Activated T-helper 1 cell treated with anti-CD3 and anti-CD28 coated beads, Interleukin-12 subunit alpha, Interleukin-12 subunit beta, Interleukin-2, Interleukin-4 antibody, amounts not matched to agents 30 ng/mL and 10 ng/mL and 1 ng/mL, durations not matched to agents 14 hours and 24 hours and 36 hours (primary cell): ENCODE data around the gene OR2V1. TPM values are rescaled to one million over a fixed set of nuclear protein-coding genes. Genes with fewer than 3 reads are reported as not detected.
A peak's percentile ranks its signal among the peaks of the same experiment; 100 is the strongest.
"Not testable (repeated sequence)": the region's sequence is repeated elsewhere in the genome, so short reads cannot be mapped to it uniquely, and the experiment has no call there.

Source experiments
- DNase-seq: peaks from one replicate; pipeline ENCODE4 v3.0.0; 2021; ENCODE audit warnings: low spot score
- H3K27ac Mint-ChIP-seq: one replicate; pipeline ENCODE4 v1.8.0; 2021; ENCODE audit warnings: mild to moderate bottlenecking, mixed read lengths
- H3K27me3 Mint-ChIP-seq: one replicate; pipeline ENCODE4 v1.8.0; 2022; ENCODE audit warnings: mild to moderate bottlenecking, moderate library complexity, mixed read lengths; ENCODE audit not compliant: insufficient read depth
- H3K36me3 Mint-ChIP-seq: one replicate; pipeline ENCODE4 v1.8.0; 2021; ENCODE audit warnings: low read depth, mixed read lengths
- H3K4me1 Mint-ChIP-seq: one replicate; pipeline ENCODE4 v1.8.0; 2021; ENCODE audit warnings: low read depth, mixed read lengths
- H3K4me3 Mint-ChIP-seq: one replicate; pipeline ENCODE4 v1.8.0; 2021; ENCODE audit warnings: mild to moderate bottlenecking, moderate library complexity, mixed read lengths
- H3K9me3 Mint-ChIP-seq: one replicate; pipeline ENCODE4 v1.8.0; 2021; ENCODE audit warnings: mixed read lengths
- intact Hi-C: fragments of 100-400 bp; cut with micrococcal nuclease; formaldehyde crosslinking; loops from one replicate; pipeline ENCODE4 v1.15.1; 2024
- total RNA-seq: library from RNA; stranded (reverse); gene quantifications from 2 replicates; pipeline ENCODE4 v1.2.3, GENCODE V29; 2022

OR2V1 gene
- total RNA-seq, 1 donor from 2014 or later, result not detected

GRCh38 chr5:181166812-181167733 is 36.1 kb upstream of the OR2V1 start:
- H3K36me3 Mint-ChIP-seq, result peaks cover 2% of the 10 kb centered on the region
- H3K27ac Mint-ChIP-seq, result no peak overlapping the region
- H3K9me3 Mint-ChIP-seq, result no peaks in the 10 kb centered on the region

DNA sequence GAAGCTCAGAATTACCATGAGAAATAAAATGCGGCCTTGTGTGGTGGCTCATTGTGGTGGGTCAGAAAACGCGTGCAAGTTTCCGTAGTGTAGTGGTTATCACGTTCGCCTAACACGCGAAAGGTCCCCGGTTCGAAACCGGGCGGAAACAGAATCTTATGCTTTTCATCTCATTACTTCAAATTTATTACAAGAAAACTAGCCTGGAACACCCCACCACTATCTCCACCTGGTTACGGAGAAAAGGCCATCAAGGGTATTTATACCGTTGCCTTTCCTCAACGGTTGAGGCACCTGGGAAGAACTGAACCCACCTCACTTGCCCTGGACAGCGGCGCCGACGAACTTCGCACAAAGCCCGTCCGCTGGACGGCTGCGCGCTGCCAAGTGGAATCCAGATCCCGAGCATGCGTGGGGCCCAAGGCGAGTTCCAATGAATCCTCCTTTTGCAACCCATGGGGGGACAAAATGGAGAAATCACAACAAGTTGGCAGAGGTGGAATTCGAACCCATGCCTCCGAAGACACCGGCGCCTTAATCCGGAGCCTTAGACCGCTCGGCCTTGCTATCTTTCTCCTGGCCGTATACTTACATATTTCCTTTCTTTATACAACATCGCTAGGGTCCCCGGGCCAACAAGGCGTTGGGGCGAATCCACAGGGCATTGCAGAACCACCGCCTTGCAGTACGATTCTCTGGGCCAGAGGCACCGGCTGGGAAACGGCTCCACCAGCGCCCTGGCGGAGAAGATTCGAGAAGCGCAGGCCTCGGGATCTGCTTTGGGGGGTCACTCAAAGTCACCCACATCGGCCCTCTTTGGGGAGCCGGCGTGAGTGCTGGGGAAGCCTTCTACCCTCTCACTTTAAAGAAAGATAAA is 33.3 kb upstream of the OR2V1 start:
- no peak for DNase-seq
- peaks cover 28% of the 10 kb centered on the region for H3K27me3 Mint-ChIP-seq
- no peaks in the 10 kb centered on the region for H3K9me3 Mint-ChIP-seq
- H3K4me1 Mint-ChIP-seq, result peaks cover 61% of the 10 kb centered on the region
- intact Hi-C loops, result no loop called here
- peaks cover 2% of the 10 kb centered on the region for H3K36me3 Mint-ChIP-seq
- peak overlapping the region; percentile 57 for H3K4me3 Mint-ChIP-seq
- H3K27ac Mint-ChIP-seq, result peak overlapping the region; percentile 63

More at GRCh38 chr5:181166812-181167733, 36.1 kb upstream of the OR2V1 start:
- H3K27me3 Mint-ChIP-seq, result peaks cover 41% of the 10 kb centered on the region
- no peak overlapping the region for H3K4me3 Mint-ChIP-seq
- H3K4me1 Mint-ChIP-seq, result peaks cover 62% of the 10 kb centered on the region
- DNase-seq, result no peak
- intact Hi-C loops, result loop anchor here (5.0 kb wide), 1 partner anchor 115 kb away; no protein-coding TSS in a partner anchor

GRCh38 chr5:181163487-181164075 is 32.6 kb upstream of the OR2V1 start:
- peaks cover 57% of the 10 kb centered on the region for H3K4me1 Mint-ChIP-seq
- intact Hi-C loops, result no loop called here
- peaks cover 23% of the 10 kb centered on the region for H3K27me3 Mint-ChIP-seq
- peak overlapping the region; percentile 63 for H3K27ac Mint-ChIP-seq
- no peak for DNase-seq
- peak overlapping the region; percentile 57 for H3K4me3 Mint-ChIP-seq
- H3K9me3 Mint-ChIP-seq, result no peaks in the 10 kb centered on the region
- peaks cover 2% of the 10 kb centered on the region for H3K36me3 Mint-ChIP-seq

GRCh38 chr5:181161534-181162175 is 30.7 kb upstream of the OR2V1 start:
- intact Hi-C loops, result loop anchor here (1.0 to 2.0 kb wide), 2 partner anchors 12 to 45 kb away; no protein-coding TSS in a partner anchor
- peaks cover 2% of the 10 kb centered on the region for H3K36me3 Mint-ChIP-seq
- peak overlapping the region; percentile 53 for H3K4me3 Mint-ChIP-seq
- no peak for DNase-seq
- peaks cover 38% of the 10 kb centered on the region for H3K4me1 Mint-ChIP-seq
- peak overlapping the region; percentile 85 for H3K27ac Mint-ChIP-seq
- H3K27me3 Mint-ChIP-seq, result peaks cover 10% of the 10 kb centered on the region
- H3K9me3 Mint-ChIP-seq, result no peaks in the 10 kb centered on the region

- peak; percentile 45 for DNase-seq
- peak overlapping the region; percentile 85 for H3K27ac Mint-ChIP-seq
- not testable (repeated sequence) for H3K9me3 Mint-ChIP-seq, H3K36me3 Mint-ChIP-seq, H3K27me3 Mint-ChIP-seq
- peaks cover 34% of the 10 kb centered on the region for H3K4me1 Mint-ChIP-seq
- peak overlapping the region; percentile 53 for H3K4me3 Mint-ChIP-seq
- intact Hi-C loops, result loop anchor here (1.0 to 2.0 kb wide), 2 partner anchors 12 to 46 kb away; no protein-coding TSS in a partner anchor
Measured at GRCh38 chr5:181160755-181161533, 30.0 kb upstream of the OR2V1 start.

DNA sequence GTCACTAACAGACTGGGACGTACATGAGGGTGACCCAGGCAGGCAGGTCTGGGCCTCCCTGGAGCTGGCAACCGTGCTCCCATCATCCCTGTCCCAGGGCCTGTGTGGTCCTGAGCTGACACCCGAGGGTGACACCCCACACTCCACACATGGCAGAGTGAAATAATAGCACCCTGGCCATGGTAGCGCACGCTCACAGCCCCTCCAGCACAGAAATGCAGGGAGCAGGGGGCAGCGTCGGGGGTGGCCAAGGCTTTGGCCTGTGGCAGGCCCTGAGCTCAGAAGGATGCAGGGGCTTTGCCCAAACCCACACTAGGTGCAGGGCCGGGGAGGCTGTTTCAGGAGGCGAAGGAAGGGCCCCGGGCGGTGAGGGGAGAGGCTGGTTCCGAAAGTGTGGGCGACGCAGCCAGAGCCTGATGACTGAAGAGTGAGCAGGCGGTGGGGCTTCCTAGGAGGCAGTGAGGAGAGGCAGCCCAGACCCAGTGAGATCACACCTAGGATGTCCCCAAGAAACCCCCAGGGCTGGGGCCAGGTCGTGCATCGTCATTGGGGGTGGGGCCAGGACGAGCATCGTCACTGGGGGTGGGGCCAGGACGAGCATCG is 29.3 kb upstream of the OR2V1 start:
- peaks cover 28% of the 10 kb centered on the region for H3K4me1 Mint-ChIP-seq
- intact Hi-C loops, result loop anchor here (2.0 kb wide), 1 partner anchor 47 kb away; no protein-coding TSS in a partner anchor

GRCh38 chr5:181159286-181160151 is 28.6 kb upstream of the OR2V1 start:
- H3K27me3 Mint-ChIP-seq, result peaks cover 4% of the 10 kb centered on the region

More for the DNA sequence above, 29.3 kb upstream of the OR2V1 start:
- Mint-ChIP-seq H3K9me3 (no peaks in the 10 kb centered on the region), H3K27me3 (peaks cover 4% of the 10 kb centered on the region), H3K4me3 (peak overlapping the region; percentile 45), H3K36me3 (peaks cover 2% of the 10 kb centered on the region), H3K27ac (peak overlapping the region; percentile 85)
- peak; percentile 69 for DNase-seq

DNA sequence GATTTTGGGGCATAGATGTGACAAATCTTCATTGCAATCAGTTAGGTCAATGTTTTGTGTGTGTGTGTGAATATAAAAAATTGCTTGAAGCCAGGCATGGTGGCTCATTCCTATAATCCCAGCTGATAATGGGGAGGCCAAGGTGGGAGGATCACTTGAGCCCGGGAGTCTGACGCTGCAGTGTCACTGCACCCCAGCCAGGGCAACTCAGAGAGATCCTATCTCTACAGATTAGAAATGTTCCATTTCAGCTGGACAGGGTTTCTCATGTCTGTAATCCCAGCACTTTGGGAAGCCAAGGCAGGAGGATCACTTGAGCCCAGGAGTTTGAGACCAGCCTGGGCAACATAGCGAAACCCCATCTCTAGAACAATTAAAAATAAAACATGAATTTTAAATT is 27.9 kb upstream of the OR2V1 start:
- Mint-ChIP-seq H3K9me3 (peaks cover 3% of the 10 kb centered on the region), H3K27ac (no peak overlapping the region), H3K4me3 (no peak overlapping the region), H3K27me3 (peaks cover 4% of the 10 kb centered on the region), H3K36me3 (peaks cover 2% of the 10 kb centered on the region), H3K4me1 (peaks cover 29% of the 10 kb centered on the region)
- no peak for DNase-seq
- intact Hi-C loops, result loop anchor here (1.0 to 5.0 kb wide), 7 partner anchors 25 to 375 kb away; partner anchors contain the start of genes MGAT1 and TRIM52

More at GRCh38 chr5:181159286-181160151, 28.6 kb upstream of the OR2V1 start:
- Mint-ChIP-seq H3K4me1 (peaks cover 27% of the 10 kb centered on the region), H3K9me3 (peaks cover 3% of the 10 kb centered on the region), H3K27ac (peak overlapping the region; percentile 95), H3K4me3 (peak overlapping the region; percentile 71), H3K36me3 (peaks cover 2% of the 10 kb centered on the region)
- peak; percentile 82 for DNase-seq
- intact Hi-C loops, result loop anchor here (1.0 to 5.0 kb wide), 8 partner anchors 25 to 375 kb away; partner anchors contain the start of genes MGAT1 and TRIM52

GRCh38 chr5:181156758-181157157 is 25.8 kb upstream of the OR2V1 start:
- no peak for DNase-seq
- Mint-ChIP-seq H3K36me3 (peaks cover 2% of the 10 kb centered on the region), H3K4me3 (no peak overlapping the region), H3K27ac (no peak overlapping the region), H3K4me1 (peaks cover 20% of the 10 kb centered on the region), H3K27me3 (peaks cover 3% of the 10 kb centered on the region), H3K9me3 (peaks cover 3% of the 10 kb centered on the region)
- intact Hi-C loops, result loop anchor here (5.0 kb wide), 1 partner anchor 354 kb away; the partner anchor contains the start of gene MGAT1

GRCh38 chr5:181153814-181154213 is 22.8 kb upstream of the OR2V1 start:
- H3K4me1 Mint-ChIP-seq, result peaks cover 6% of the 10 kb centered on the region
- H3K9me3 Mint-ChIP-seq, result peaks cover 3% of the 10 kb centered on the region
- H3K27ac Mint-ChIP-seq, result no peak overlapping the region
- peaks cover 7% of the 10 kb centered on the region for H3K27me3 Mint-ChIP-seq
- H3K36me3 Mint-ChIP-seq, result peaks cover 2% of the 10 kb centered on the region
- DNase-seq, result no peak
- intact Hi-C loops, result no loop called here
- H3K4me3 Mint-ChIP-seq, result no peak overlapping the region
